ENCODE results near the gene ARL6IP1. TPM values are rescaled to one million over a fixed set of nuclear protein-coding genes. Genes with fewer than 3 reads are reported as not detected.

Gene ARL6IP1
- total and polyA plus RNA-seq, 2 donors (not counting 3 experiments of a cell fraction or from before 2014, with no cell fraction given) = 251 to 338 TPM

DNA sequence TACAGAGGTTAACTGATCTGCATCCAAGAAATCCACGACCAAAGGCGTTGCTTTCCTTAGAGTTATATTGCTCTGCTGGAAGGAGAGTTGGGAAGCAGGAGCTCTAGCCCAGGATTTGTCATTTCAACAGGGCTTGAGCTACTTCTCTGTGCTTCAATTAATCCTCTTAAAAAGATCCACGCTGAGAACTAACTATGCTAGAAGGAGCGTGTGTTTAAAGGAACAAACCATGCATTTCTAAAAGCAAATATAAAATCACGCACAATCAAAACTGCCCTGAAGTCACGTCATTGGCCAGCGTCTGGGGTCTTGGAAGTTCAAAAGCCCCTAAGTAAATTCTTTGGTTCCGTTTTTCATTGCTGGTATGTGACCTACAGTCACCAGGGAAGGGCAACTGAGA is 1.1 kb downstream of the ARL6IP1 start:
- peak overlapping the region; percentile 77 to 98 (median 92) for H3K4me3 ChIP-seq (replicated peaks in 1 of 3; ENCODE audit: insufficient read depth in 1 of 3, low read depth in 1 of 3, low read length in 3 of 3)
- H3K9me1 ChIP-seq (replicated peaks; ENCODE audit: control insufficient read depth, extremely low read depth, insufficient read depth, low read length) = no peaks in the 10 kb centered on the region
- peak; percentile 42 for DNase-seq (ENCODE audit: low read depth, low spot score)
- ChIA-PET POLR2A (interaction anchor here (0.6 to 5.0 kb wide), 5 partner anchors 10 to 792 kb away, joined by 3 to 81 read pairs (median 4); partner anchors contain the start of gene RPS15A), CTCF (interaction anchor here (1.4 to 7.0 kb wide), 2 partner anchors 9 to 703 kb away, joined by 4 to 80 read pairs; partner anchors contain the start of gene RPS15A)
- TF ChIP-seq EZH2 (IDR thresholded peaks at IDR 0.05; ENCODE audit: borderline replicate concordance, low read depth, low read length, severe bottlenecking) (no peak), FOS (IDR thresholded peaks at IDR 0.05; ENCODE audit: borderline replicate concordance, insufficient read depth, low read length) (no peak), CTCF (IDR thresholded peaks at IDR 0.05; ENCODE audit: extremely low read depth in 1 of 2, insufficient read depth in 1 of 2, low read depth in 1 of 2, low read length in 2 of 2) (no peak), POLR2A (IDR thresholded peaks at IDR 0.05; ENCODE audit: low read depth, low read length) (no peak), GATA2 (IDR thresholded peaks at IDR 0.05; ENCODE audit: insufficient read depth, insufficient read length, low read depth, low read length) (no peak), MYC (IDR thresholded peaks at IDR 0.05; ENCODE audit: low read depth, low read length) (no peak), POLR2AphosphoS5 (IDR thresholded peaks at IDR 0.05; ENCODE audit: insufficient read depth, low read depth, low read length) (no peak), JUN (IDR thresholded peaks at IDR 0.05; ENCODE audit: borderline replicate concordance, insufficient read depth, insufficient read length, low read depth) (no peak)
- TF ChIP-seq, protein P1, sequence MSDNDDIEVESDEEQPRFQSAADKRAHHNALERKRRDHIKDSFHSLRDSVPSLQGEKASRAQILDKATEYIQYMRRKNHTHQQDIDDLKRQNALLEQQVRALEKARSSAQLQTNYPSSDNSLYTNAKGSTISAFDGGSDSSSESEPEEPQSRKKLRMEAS (IDR thresholded peaks at IDR 0.05; ENCODE audit: insufficient read depth, insufficient read length) = no peak
- H3K9ac ChIP-seq (replicated peaks; ENCODE audit: extremely low read depth, insufficient read depth, low read length) = peak overlapping the region; percentile 95
- peaks cover 2 to 4% of the 10 kb centered on the region in 2 experiments for H3K36me3 ChIP-seq (ENCODE audit: control insufficient read depth in 2 of 2, extremely low read depth in 1 of 2, insufficient read depth in 2 of 2, low read length in 2 of 2)
- intact Hi-C loops (cut with micrococcal nuclease) (loop anchor here (10.0 kb wide), 2 partner anchors 315 to 725 kb away; partner anchors contain the start of genes CCP110, GDE1 and ITPRIPL2), dilution Hi-C loops (cut with MboI; ENCODE audit: extremely low pct_ligation_motif_present, low sequenced_read_pairs) (no loop called here)
- H3K4me2 ChIP-seq (ENCODE audit: insufficient read depth, low read length) = peak overlapping the region; percentile 99
- H4K20me1 ChIP-seq (replicated peaks; ENCODE audit: control insufficient read depth, extremely low read depth, insufficient read depth, low read length) = peaks cover 10% of the 10 kb centered on the region
- H2AFZ ChIP-seq (ENCODE audit: low read depth, low read length) = no peak overlapping the region
- no peaks in the 10 kb centered on the region for H3K27me3 ChIP-seq (ENCODE audit: control insufficient read depth in 2 of 2, insufficient read depth in 2 of 2, low read length in 2 of 2)
- TSS peak; percentile 22 for BruUV-seq (replicated peaks)
- FAIRE-seq = no peak
- H3K4me1 ChIP-seq (ENCODE audit: control insufficient read depth, extremely low read depth, insufficient read depth, low read length) = peaks cover 62% of the 10 kb centered on the region
- peaks cover 60% of the 10 kb centered on the region for H3K79me2 ChIP-seq (ENCODE audit: control insufficient read depth, insufficient read depth, low read length)
- peak overlapping the region; percentile 66 for H3K27ac ChIP-seq (ENCODE audit: insufficient read depth, low read depth, low read length)
- H3K9me3 ChIP-seq (replicated peaks; ENCODE audit: control insufficient read depth, insufficient read depth, low read length) = no peaks in the 10 kb centered on the region

All from endothelial cell of umbilical vein (primary cell).